ENCODE data around the gene ENG. TPM values are rescaled to one million over a fixed set of nuclear protein-coding genes. Genes with fewer than 3 reads are reported as not detected.

Gene ENG
- polyA plus RNA-seq, 1 experiment, result 17.2 TPM

- no peak overlapping the region for H3K4me3 ChIP-seq (ENCODE audit: low read depth, low read length)
- ChIA-PET CTCF (interaction anchor here (0.7 kb wide), 1 partner anchor 13 kb away, joined by 4 read pairs; no protein-coding TSS in a partner anchor), POLR2A (interaction anchor here (1.3 kb wide), 1 partner anchor 19 kb away, joined by 13 read pairs; the partner anchor contains the start of gene ST6GALNAC6)
- no peaks in the 10 kb centered on the region for H3K27me3 ChIP-seq (ENCODE audit: control insufficient read depth, insufficient read depth, low read length)
- TF ChIP-seq CTCF (IDR thresholded peaks at IDR 0.05; ENCODE audit: low read depth, low read length), result no peak
- DNase-seq (ENCODE audit: low read depth, low spot score), result no peak
- H3K27ac ChIP-seq (ENCODE audit: low read depth, low read length), result no peak overlapping the region
- H3K9me3 ChIP-seq (ENCODE audit: control insufficient read depth, insufficient read depth, low read length), result no peaks in the 10 kb centered on the region
These were observed 25.7 kb upstream of the ENG start for GRCh38 chr9:127880143-127880542.

- ChIA-PET CTCF (interaction anchor here (0.6 to 1.2 kb wide), 3 partner anchors 9 to 144 kb away, joined by 3 to 4 read pairs (median 3); partner anchors contain the start of gene TOR2A), POLR2A (interaction anchor here (0.8 kb wide), 1 partner anchor 25 kb away, joined by 3 read pairs; no protein-coding TSS in a partner anchor)
- no peak for DNase-seq (ENCODE audit: low read depth, low spot score)
- no peak for TF ChIP-seq CTCF (IDR thresholded peaks at IDR 0.05; ENCODE audit: low read depth, low read length)
- H3K4me3 ChIP-seq (ENCODE audit: low read depth, low read length), result no peak overlapping the region
- no peaks in the 10 kb centered on the region for H3K27me3 ChIP-seq (ENCODE audit: control insufficient read depth, insufficient read depth, low read length)
- no peak overlapping the region for H3K27ac ChIP-seq (ENCODE audit: low read depth, low read length)
- H3K9me3 ChIP-seq (ENCODE audit: control insufficient read depth, insufficient read depth, low read length), result no peaks in the 10 kb centered on the region
These were observed 24.4 kb upstream of the ENG start for GRCh38 chr9:127878652-127879390.

GRCh38 chr9:127878001-127878651, 23.7 kb upstream of the ENG start:
- H3K27ac ChIP-seq (ENCODE audit: low read depth, low read length), result no peak overlapping the region

GRCh38 chr9:127877566-127877998, 23.1 kb upstream of the ENG start, which contains the start of gene AK1:
AK1 (minus strand) TSS chr9:127877675; CDS start chr9:127874617, 3,058 bp downstream.
- Histone ChIP-seq H3K4me3 (ENCODE audit: low read depth, low read length) (peak within 1 kb of the TSS; percentile 70), H3K27me3 (ENCODE audit: control insufficient read depth, insufficient read depth, low read length) (no peaks in the 10 kb centered on the region), H3K27ac (ENCODE audit: low read depth, low read length) (peak within 1 kb of the TSS; percentile 11), H3K9me3 (ENCODE audit: control insufficient read depth, insufficient read depth, low read length) (no peaks in the 10 kb centered on the region; the same call in 1 of the 2 replicates)
- no peak for TF ChIP-seq CTCF (IDR thresholded peaks at IDR 0.05; ENCODE audit: low read depth, low read length)
- no peak for DNase-seq (ENCODE audit: low read depth, low spot score)
- POLR2A ChIA-PET, result interaction anchor here (1.3 kb wide), 1 partner anchor 20 kb away, joined by 4 read pairs; no protein-coding TSS in a partner anchor
- CTCF ChIA-PET, result interaction anchor here (1.1 to 1.2 kb wide), 2 partner anchors 43 to 143 kb away, joined by 3 read pairs; partner anchors contain the start of gene TOR2A

More at GRCh38 chr9:127878001-127878651, 23.7 kb upstream of the ENG start:
- Histone ChIP-seq H3K4me3 (ENCODE audit: low read depth, low read length) (peak overlapping the region; percentile 70), H3K9me3 (ENCODE audit: control insufficient read depth, insufficient read depth, low read length) (no peaks in the 10 kb centered on the region; the same call in 1 of the 2 replicates), H3K27me3 (ENCODE audit: control insufficient read depth, insufficient read depth, low read length) (no peaks in the 10 kb centered on the region)
- no peak for DNase-seq (ENCODE audit: low read depth, low spot score)
- TF ChIP-seq CTCF (IDR thresholded peaks at IDR 0.05; ENCODE audit: low read depth, low read length), result no peak
- POLR2A ChIA-PET, result interaction anchor here (0.8 kb wide), 1 partner anchor 25 kb away, joined by 3 read pairs; no protein-coding TSS in a partner anchor
- CTCF ChIA-PET, result interaction anchor here (0.6 to 1.2 kb wide), 3 partner anchors 9 to 143 kb away, joined by 3 to 4 read pairs (median 3); partner anchors contain the start of gene TOR2A
